Epithelial cell of proximal tubule (primary cell): ENCODE data around the gene CSN3. TPM values are rescaled to one million over a fixed set of nuclear protein-coding genes. Genes with fewer than 3 reads are reported as not detected.
"Not testable (repeated sequence)": the region's sequence is repeated elsewhere in the genome, so short reads cannot be mapped to it uniquely, and the experiment has no call there.

Experiments used
- DNase-seq: peaks from one replicate; pipeline ENCODE4 v3.0.0-alpha.2; 2011; ENCODE audit warnings: low read depth
- H3K4me3 ChIP-seq: 2 replicates; pipeline ENCODE4 v1.5.1; 2011; ENCODE audit warnings: low read depth, mild to moderate bottlenecking, low read length
- CTCF ChIP-seq: conservative IDR thresholded peaks from 2 replicates; pipeline ENCODE4 v1.5.1; 2012; ENCODE audit warnings: low read depth, mild to moderate bottlenecking, low read length
- total RNA-seq: library from RNA; depleted of rRNA; stranded (reverse); fragments of >200 nt; gene quantifications from 2 replicates; pipeline ENCODE4 v1.2.3, GENCODE V29; 2015

CSN3 gene
- not detected in 2 replicates for total RNA-seq

GRCh38 chr4:70242297-70242696, at the start of gene CSN3:
Gene CSN3, plus strand, starts transcription at chr4:70242597. Its CDS starts 2,223 bp downstream, at chr4:70244820.
- not testable (repeated sequence) for H3K4me3 ChIP-seq, DNase-seq

- no peak for TF ChIP-seq CTCF
- H3K4me3 ChIP-seq, result no peak overlapping the region
- no peak for DNase-seq
These were observed 49.5 kb upstream of the CSN3 start for GRCh38 chr4:70192895-70193294.

- no peak for DNase-seq
- H3K4me3 ChIP-seq, result no peak within 1 kb of the TSS
- TF ChIP-seq CTCF, result no peak
These were observed 47.0 kb upstream of the CSN3 start, which contains the start of gene ODAM for GRCh38 chr4:70195425-70195824. Gene ODAM, plus strand, starts transcription at chr4:70195725. Its CDS starts 819 bp downstream, at chr4:70196544.

GRCh38 chr4:70196857-70197256, 45.5 kb upstream of the CSN3 start:
- no peak for TF ChIP-seq CTCF
- DNase-seq, result no peak
- H3K4me3 ChIP-seq, result no peak overlapping the region

- TF ChIP-seq CTCF, result no peak
- no peak for DNase-seq
- no peak overlapping the region for H3K4me3 ChIP-seq
These were observed 44.6 kb upstream of the CSN3 start for GRCh38 chr4:70197842-70198241.

- DNase-seq, result no peak
- H3K4me3 ChIP-seq, result no peak overlapping the region
- TF ChIP-seq CTCF, result no peak
These were observed 38.8 kb upstream of the CSN3 start for GRCh38 chr4:70203601-70204000.

GRCh38 chr4:70212752-70213151, 29.6 kb upstream of the CSN3 start:
- DNase-seq, H3K4me3 ChIP-seq: not testable (repeated sequence)

GRCh38 chr4:70216109-70216508, 26.3 kb upstream of the CSN3 start:
- not testable (repeated sequence) for H3K4me3 ChIP-seq, DNase-seq

- not testable (repeated sequence) for H3K4me3 ChIP-seq, DNase-seq
These were observed 25.8 kb upstream of the CSN3 start for GRCh38 chr4:70216550-70216949.

GRCh38 chr4:70221389-70221788, 21.0 kb upstream of the CSN3 start:
- not testable (repeated sequence) for H3K4me3 ChIP-seq, DNase-seq

GRCh38 chr4:70221818-70222217, 20.6 kb upstream of the CSN3 start:
- H3K4me3 ChIP-seq, DNase-seq: not testable (repeated sequence)
